Keratinocyte (primary cell): ENCODE measurements around the gene GPN1. TPM values are rescaled to one million over a fixed set of nuclear protein-coding genes. Genes with fewer than 3 reads are reported as not detected.
A peak's percentile ranks its signal among the peaks of the same experiment; 100 is the strongest.

Experiments used
- DNase-seq: peaks from one replicate; pipeline ENCODE4 v3.0.0-alpha.2; 2011; ENCODE audit warnings: low read depth, missing footprints, low spot score
- FAIRE-seq: peaks from 2 replicates; lab custom pipeline; 2011; peaks lifted over from hg19 to GRCh38; lab: Jason Lieb, UNC
- H2AFZ ChIP-seq: 2 replicates; pipeline ENCODE4 v1.6.0; 2012; ENCODE audit warnings: low read length, control low read depth, inconsistent platforms; ENCODE audit not compliant: control insufficient read depth
- H3K27ac ChIP-seq: 2 replicates; pipeline ENCODE4 v1.5.1; 2011; ENCODE audit warnings: low read length; ENCODE audit not compliant: control insufficient read depth, insufficient read depth
- H3K27me3 ChIP-seq: 3 replicates; pipeline ENCODE4 v1.6.0; 2011; ENCODE audit warnings: low read length; ENCODE audit not compliant: control insufficient read depth, insufficient read depth; ENCODE audit errors: extremely low read depth
- H3K36me3 ChIP-seq, 2 experiments: 2 replicates in 1 of 2; 3 replicates in 1 of 2; pipeline ENCODE4 v1.5.1; 2011; ENCODE audit warnings: low read length in 2 of 2, mild to moderate bottlenecking in 1 of 2; ENCODE audit not compliant: control insufficient read depth in 2 of 2, insufficient read depth in 2 of 2; ENCODE audit errors: extremely low read depth in 1 of 2
- H3K4me1 ChIP-seq: 3 replicates; pipeline ENCODE4 v1.5.1; 2011; ENCODE audit warnings: low read length; ENCODE audit not compliant: control insufficient read depth, insufficient read depth; ENCODE audit errors: extremely low read depth
- H3K4me2 ChIP-seq: 3 replicates; pipeline ENCODE4 v1.6.0; 2011; ENCODE audit warnings: low read depth, low read length; ENCODE audit not compliant: control insufficient read depth, insufficient read depth; ENCODE audit errors: extremely low read depth
- H3K4me3 ChIP-seq, 3 experiments: fragments of 200-600 bp in 1 of 3; sonication (generic) in 1 of 3; 2 replicates in 2 of 3; 3 replicates in 1 of 3; pipeline ENCODE4 v1.5.1; 2011 to 2016; ENCODE audit warnings: low read length in 3 of 3, mild to moderate bottlenecking in 3 of 3, control low read depth in 2 of 3, inconsistent platforms in 1 of 3, low read depth in 1 of 3, mixed read lengths in 1 of 3, mixed run types in 1 of 3, moderate library complexity in 1 of 3; ENCODE audit not compliant: control insufficient read depth in 2 of 3, insufficient read depth in 2 of 3; ENCODE audit errors: extremely low read depth in 1 of 3
- H3K79me2 ChIP-seq: 2 replicates; pipeline ENCODE4 v1.6.0; 2012; ENCODE audit warnings: low read length; ENCODE audit not compliant: control insufficient read depth, insufficient read depth
- H3K9ac ChIP-seq: 3 replicates; pipeline ENCODE4 v1.6.0; 2011; ENCODE audit warnings: low read length; ENCODE audit not compliant: control insufficient read depth, insufficient read depth; ENCODE audit errors: extremely low read depth
- H3K9me1 ChIP-seq: 3 replicates; pipeline ENCODE4 v1.6.0; 2011; ENCODE audit warnings: low read length; ENCODE audit not compliant: control insufficient read depth, insufficient read depth; ENCODE audit errors: extremely low read depth
- H3K9me3 ChIP-seq: 2 replicates; pipeline ENCODE4 v1.5.1; 2012; ENCODE audit warnings: low read depth, low read length; ENCODE audit not compliant: control insufficient read depth
- H4K20me1 ChIP-seq: 3 replicates; pipeline ENCODE4 v1.6.0; 2011; ENCODE audit warnings: low read length; ENCODE audit not compliant: control insufficient read depth, insufficient read depth; ENCODE audit errors: extremely low read depth
- CTCF ChIP-seq, 3 experiments: IDR thresholded peaks in 1 of 3; conservative IDR thresholded peaks in 1 of 3; optimal IDR thresholded peaks in 1 of 3; 2 replicates in 2 of 3; 3 replicates in 1 of 3; pipeline versions ENCODE3 to v1.5.1; 2011; ENCODE audit warnings: low read length in 3 of 3, mild to moderate bottlenecking in 3 of 3, moderate library complexity in 2 of 3, control low read depth in 1 of 3, inconsistent platforms in 1 of 3; ENCODE audit not compliant: insufficient read depth in 2 of 3; ENCODE audit errors: extremely low read depth in 1 of 3
- EZH2 ChIP-seq: IDR thresholded peaks from one replicate; pipeline ENCODE4 v1.6.1; 2012; ENCODE audit warnings: inconsistent platforms, mild to moderate bottlenecking, low read length, moderate library complexity
- dilution Hi-C: fragments of 300-500 bp; cut with MboI; formaldehyde crosslinking; loops from one replicate; pipeline ENCODE4 v1.7.0; 2020; ENCODE audit warnings: low sequenced_read_pairs; ENCODE audit not compliant: extremely low pct_ligation_motif_present
- polyA plus RNA-seq, 5 experiments: library from polyadenylated mRNA; depleted of rRNA in 3 of 5; stranded (reverse) in 3 of 5; stranded (forward) in 1 of 5; unstranded in 1 of 5; fragments of >200 nt; gene quantifications; 1 replicate in 1 of 5; 2 replicates in 3 of 5; 3 replicates in 1 of 5; pipeline versions ENCODE4 v1.2.1 to v1.2.3, GENCODE V29; 2011 to 2012; ENCODE audit warnings: missing spikeins in 2 of 5, low read depth in 1 of 5, low replicate concordance in 1 of 5

GPN1 gene
- polyA plus RNA-seq, 1 donor (not counting 4 experiments of a cell fraction or from before 2014, with no cell fraction given) = 103 TPM

GRCh38 chr2:27652790-27653189, 23.9 kb downstream of the GPN1 start:
- H3K79me2 ChIP-seq = no peaks in the 10 kb centered on the region
- no peak overlapping the region for H3K4me3 ChIP-seq
- H3K4me1 ChIP-seq = peaks cover 18% of the 10 kb centered on the region
- no peak for TF ChIP-seq CTCF (optimal IDR thresholded peaks at IDR 0.05 in 1 of 3, IDR thresholded peaks at IDR 0.05 in 1 of 3, conservative IDR thresholded peaks at IDR 0.05 in 1 of 3; ENCODE audit: extremely low read depth in 1 of 3, insufficient read depth in 2 of 3, low read length in 3 of 3)
- TF ChIP-seq EZH2 = no peak
- H3K4me2 ChIP-seq = peak overlapping the region; percentile 37
- H3K27me3 ChIP-seq = no peaks in the 10 kb centered on the region
- H3K9me3 ChIP-seq = no peaks in the 10 kb centered on the region
- H2AFZ ChIP-seq = no peak overlapping the region
- dilution Hi-C loops = no loop called here
- no peaks in the 10 kb centered on the region for H4K20me1 ChIP-seq
- no peaks in the 10 kb centered on the region for H3K9me1 ChIP-seq
- peak overlapping the region; percentile 48 for H3K27ac ChIP-seq
- peaks cover 30% of the 10 kb centered on the region in 2 experiments for H3K36me3 ChIP-seq
- FAIRE-seq (no peak), DNase-seq (no peak)
- no peak overlapping the region for H3K9ac ChIP-seq

- FAIRE-seq (no peak), DNase-seq (no peak)
- Histone ChIP-seq H3K79me2 (no peaks in the 10 kb centered on the region), H2AFZ (no peak overlapping the region), H3K27ac (peak overlapping the region; percentile 48), H4K20me1 (no peaks in the 10 kb centered on the region), H3K27me3 (no peaks in the 10 kb centered on the region), H3K9me3 (no peaks in the 10 kb centered on the region), H3K36me3 (peaks cover 28 to 29% of the 10 kb centered on the region in 2 experiments), H3K4me3 (no peak overlapping the region), H3K9me1 (no peaks in the 10 kb centered on the region), H3K9ac (no peak overlapping the region), H3K4me1 (peaks cover 18% of the 10 kb centered on the region), H3K4me2 (no peak overlapping the region)
- dilution Hi-C loops = no loop called here
- TF ChIP-seq EZH2 (no peak), CTCF (optimal IDR thresholded peaks at IDR 0.05 in 1 of 3, IDR thresholded peaks at IDR 0.05 in 1 of 3, conservative IDR thresholded peaks at IDR 0.05 in 1 of 3; ENCODE audit: extremely low read depth in 1 of 3, insufficient read depth in 2 of 3, low read length in 3 of 3) (no peak)
Observed at GRCh38 chr2:27653397-27653796, 24.5 kb downstream of the GPN1 start.
